DND-41 (cell line): ENCODE results near the gene AGAP5.

Source experiments
- CTCF ChIP-seq: IDR thresholded peaks from 2 replicates; pipeline ENCODE4 v1.5.1; 2012; ENCODE audit warnings: borderline replicate concordance, low read length, moderate library complexity, mild to moderate bottlenecking; ENCODE audit not compliant: poor library complexity, severe bottlenecking; ENCODE audit errors: extremely low read depth
- EZH2 ChIP-seq: IDR thresholded peaks from 3 replicates; pipeline ENCODE4 v1.6.1; 2012; ENCODE audit warnings: borderline replicate concordance, low read depth, mild to moderate bottlenecking, moderate library complexity, low read length, inconsistent platforms; ENCODE audit not compliant: severe bottlenecking

- TF ChIP-seq CTCF (no peak), EZH2 (no peak)
Observed at GRCh38 chr10:73716251-73716650, 18.3 kb upstream of the AGAP5 start.
